A673 (cell line): ENCODE measurements around the gene PDE6D.

ENCODE experiments used
- CTCF ChIP-seq: fragments of 300-800, 200-600 bp; sonication (generic); conservative IDR thresholded peaks from 2 replicates; pipeline ENCODE4 v1.5.1; 2017; ENCODE audit warnings: low read depth, mild to moderate bottlenecking, antibody characterized with exemption, low read length, moderate library complexity, mixed read lengths
- EZH2 ChIP-seq: fragments of 200-600 bp; sonication (generic); IDR thresholded peaks from 2 replicates; pipeline ENCODE4 v1.6.1; 2017; ENCODE audit warnings: borderline replicate concordance, low read depth, mild to moderate bottlenecking, mixed read lengths, antibody characterized with exemption, low read length; ENCODE audit not compliant: poor library complexity, severe bottlenecking

- TF ChIP-seq CTCF, result no peak
- no peak for TF ChIP-seq EZH2
Measured at GRCh38 chr2:231704017-231704416, 77.1 kb downstream of the PDE6D start.
